HepG2 (cell line): ENCODE data around the gene DFFA. TPM values are rescaled to one million over a fixed set of nuclear protein-coding genes. Genes with fewer than 3 reads are reported as not detected.

Experiments used
- ARNT2 ChIP-seq: sonication (generic); formaldehyde crosslinking; IDR thresholded peaks from 2 replicates; pipeline ENCODE4 v1.8.0; 2022; ENCODE audit warnings: mild to moderate bottlenecking, low read depth, missing genetic modification reagents, moderate library complexity
- BCL6 ChIP-seq: IDR thresholded peaks from 2 replicates; pipeline ENCODE4 v1.6.1; 2016; ENCODE audit warnings: missing genetic modification reagents, missing compliant biosample characterization
- CEBPB ChIP-seq: IDR thresholded peaks from 2 replicates; pipeline ENCODE4 v1.6.1; 2011; ENCODE audit warnings: low read depth, low read length, improper control_type of control experiment, borderline replicate concordance
- CREB1 ChIP-seq, 2 experiments: fragments of 450-650 bp in 1 of 2; IDR thresholded peaks; 2 replicates each; pipeline ENCODE4 v1.6.1; 2016 to 2017; ENCODE audit warnings: control low read depth in 1 of 2, mild to moderate bottlenecking in 1 of 2, missing compliant biosample characterization in 1 of 2, missing genetic modification characterization in 1 of 2
- ELF4 ChIP-seq: sonication (generic); formaldehyde crosslinking; IDR thresholded peaks from 2 replicates; pipeline ENCODE4 v1.5.0; 2020; ENCODE audit warnings: missing genetic modification reagents, mild to moderate bottlenecking, moderate library complexity, borderline replicate concordance
- IRX3 ChIP-seq: sonication (generic); formaldehyde crosslinking; IDR thresholded peaks from 2 replicates; pipeline ENCODE4 v1.8.1; 2023; ENCODE audit warnings: mild to moderate bottlenecking, low read depth, missing genetic modification reagents, borderline replicate concordance
- JARID2 ChIP-seq: sonication (generic); formaldehyde crosslinking; IDR thresholded peaks from 2 replicates; pipeline ENCODE4 v1.8.1; 2023; ENCODE audit warnings: missing genetic modification reagents, inconsistent platforms; ENCODE audit not compliant: insufficient replicate concordance
- MXI1 ChIP-seq: IDR thresholded peaks from 3 replicates; pipeline ENCODE4 v1.6.1; 2012; ENCODE audit warnings: low read depth, low read length, inconsistent platforms, borderline replicate concordance
- PRDM4 ChIP-seq: sonication (generic); formaldehyde crosslinking; IDR thresholded peaks from 2 replicates; pipeline ENCODE4 v1.9.0; 2021; ENCODE audit warnings: missing genetic modification reagents, borderline replicate concordance
- SETDB1 ChIP-seq: sonication (generic); formaldehyde crosslinking; IDR thresholded peaks from 2 replicates; pipeline ENCODE4 v1.5.1; 2020; ENCODE audit warnings: missing genetic modification reagents, mild to moderate bottlenecking, borderline replicate concordance
- THAP9 ChIP-seq: sonication (generic); formaldehyde crosslinking; IDR thresholded peaks from 2 replicates; pipeline ENCODE4; 2020; ENCODE audit warnings: missing genetic modification reagents, mild to moderate bottlenecking, borderline replicate concordance
- TSC22D2 ChIP-seq: sonication (generic); formaldehyde crosslinking; IDR thresholded peaks from 2 replicates; pipeline ENCODE4 v1.5.1; 2020; ENCODE audit warnings: missing genetic modification reagents, mild to moderate bottlenecking, borderline replicate concordance
- ZBTB49 ChIP-seq: sonication (generic); formaldehyde crosslinking; IDR thresholded peaks from 2 replicates; pipeline ENCODE4 v1.4.0; 2020; ENCODE audit warnings: missing genetic modification reagents, borderline replicate concordance
- ZFP82 ChIP-seq: sonication (generic); formaldehyde crosslinking; IDR thresholded peaks from 2 replicates; pipeline ENCODE4 v1.5.1; 2020; ENCODE audit warnings: mild to moderate bottlenecking, missing genetic modification reagents, borderline replicate concordance
- ZNF354B ChIP-seq: sonication (generic); formaldehyde crosslinking; IDR thresholded peaks from 2 replicates; pipeline ENCODE4 v1.8.0; 2022; ENCODE audit warnings: mild to moderate bottlenecking, missing genetic modification reagents
- ZNF644 ChIP-seq: IDR thresholded peaks from 2 replicates; pipeline ENCODE4 v1.6.1; 2016; ENCODE audit warnings: low read depth
- ZNF773 ChIP-seq: sonication (generic); formaldehyde crosslinking; IDR thresholded peaks from 2 replicates; pipeline ENCODE4 v1.4.0; 2020; ENCODE audit warnings: missing genetic modification reagents, borderline replicate concordance
- ZNF879 ChIP-seq: sonication (generic); formaldehyde crosslinking; IDR thresholded peaks from 2 replicates; pipeline ENCODE4 v1.8.1; 2023; ENCODE audit warnings: missing genetic modification reagents
- polyA plus RNA-seq, 8 experiments: library from polyadenylated mRNA; depleted of rRNA in 3 of 8; stranded (reverse) in 7 of 8; unstranded in 1 of 8; fragments of >200 nt; fragmentation: Illumina TruSeq in 4 of 8; extraction: Trizol in 4 of 8; gene quantifications; 2 replicates each; pipeline versions ENCODE4 v1.2.1 to v1.2.3, GENCODE V29; 2011 to 2016; ENCODE audit warnings: low read depth in 4 of 8, missing spikeins in 1 of 8, mixed read lengths in 1 of 8; ENCODE audit not compliant: insufficient read depth in 1 of 8
- total RNA-seq, 5 experiments: library from RNA; depleted of rRNA; stranded (reverse); fragments of >200 nt; fragmentation: Illumina TruSeq; extraction: Trizol; gene quantifications; 2 replicates each; pipeline ENCODE4 v1.2.3, GENCODE V29; 2016; ENCODE audit warnings: low read depth in 1 of 5
- TF ChIP-seq, protein P1 (sequence below): sonication (generic); formaldehyde crosslinking; IDR thresholded peaks from 2 replicates; pipeline ENCODE4 v1.8.1; 2023; ENCODE audit warnings: mild to moderate bottlenecking, inconsistent platforms, moderate library complexity, missing genetic modification reagents, borderline replicate concordance
- TF ChIP-seq, protein P2 (sequence below): sonication (generic); formaldehyde crosslinking; IDR thresholded peaks from 2 replicates; pipeline ENCODE4 v1.8.1; 2023; ENCODE audit warnings: missing genetic modification reagents, mild to moderate bottlenecking, borderline replicate concordance

DFFA gene
- total and polyA plus RNA-seq, 2 of the 13 experiments (the other 11 are each of a cell fraction or from before 2014, with no cell fraction given), result 16.5 to 33.9 TPM

DNA sequence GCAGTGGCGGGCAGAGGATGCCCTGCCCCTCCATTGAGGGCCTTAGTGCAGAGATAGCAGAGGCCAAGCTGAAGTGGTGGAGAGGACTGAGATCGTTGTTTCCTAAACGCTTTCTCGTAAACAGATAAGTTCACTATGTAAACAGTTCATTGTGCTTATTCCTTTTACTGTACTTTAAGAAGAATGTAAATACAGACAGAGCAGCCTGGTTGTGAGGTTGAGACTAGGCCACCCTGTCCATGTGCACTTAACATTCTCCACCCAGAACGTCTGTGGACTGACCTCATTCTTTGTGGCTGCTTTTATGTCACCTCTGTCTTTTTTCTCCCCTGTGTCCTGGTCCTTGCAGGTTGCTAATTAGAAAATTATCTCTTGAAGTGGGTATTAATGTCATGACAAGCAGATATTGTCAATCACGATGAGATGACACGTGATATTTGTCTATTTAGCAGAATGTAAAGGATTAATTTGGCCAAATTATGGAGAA is 33.6 kb downstream of the DFFA start (continued):
- TF ChIP-seq THAP9 (CRISPR knock-in tag), result no peak
- no peak for TF ChIP-seq ARNT2 (CRISPR knock-in tag)
- no peak for TF ChIP-seq ZNF773
- TF ChIP-seq, protein P1, sequence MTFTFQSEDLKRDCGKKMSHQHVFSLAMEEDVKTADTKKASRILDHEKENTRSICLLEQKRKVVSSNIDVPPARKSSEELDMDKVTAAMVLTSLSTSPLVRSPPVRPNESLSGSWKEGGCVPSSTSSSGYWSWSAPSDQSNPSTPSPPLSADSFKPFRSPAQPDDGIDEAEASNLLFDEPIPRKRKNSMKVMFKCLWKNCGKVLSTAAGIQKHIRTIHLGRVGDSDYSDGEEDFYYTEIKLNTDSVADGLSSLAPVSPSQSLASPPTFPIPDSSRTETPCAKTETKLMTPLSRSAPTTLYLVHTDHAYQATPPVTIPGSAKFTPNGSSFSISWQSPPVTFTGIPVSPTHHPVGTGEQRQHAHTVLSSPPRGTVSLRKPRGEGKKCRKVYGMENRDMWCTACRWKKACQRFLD (CRISPR knock-in tag), result no peak
- TF ChIP-seq MXI1, result peak; percentile 42; the same call in 1 of the 3 replicates
- TF ChIP-seq PRDM4 (CRISPR knock-in tag), result no peak
- no peak for TF ChIP-seq ZFP82 (CRISPR knock-in tag)
- TF ChIP-seq, protein P2, sequence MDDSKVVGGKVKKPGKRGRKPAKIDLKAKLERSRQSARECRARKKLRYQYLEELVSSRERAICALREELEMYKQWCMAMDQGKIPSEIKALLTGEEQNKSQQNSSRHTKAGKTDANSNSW (CRISPR knock-in tag), result no peak
- TF ChIP-seq ZNF879 (CRISPR knock-in tag), result no peak
- no peak for TF ChIP-seq SETDB1
- no peak for TF ChIP-seq JARID2 (CRISPR knock-in tag)
- no peak for TF ChIP-seq CREB1 (IDR thresholded peaks at IDR 0.05)
- peak; percentile 32; the same call in 1 of the 2 replicates for TF ChIP-seq CREB1 (CRISPR knock-in tag; IDR thresholded peaks at IDR 0.05)
- no peak for TF ChIP-seq IRX3 (CRISPR knock-in tag)
- TF ChIP-seq ZNF644 (CRISPR knock-in tag), result no peak
- TF ChIP-seq ZBTB49 (CRISPR knock-in tag), result no peak
- no peak for TF ChIP-seq ELF4 (CRISPR knock-in tag)
- 0 out of 2 replicates have a peak, but pooled peaks have one; percentile 43 for TF ChIP-seq BCL6 (CRISPR knock-in tag)
- TF ChIP-seq TSC22D2 (CRISPR knock-in tag), result no peak
- no peak for TF ChIP-seq ZNF354B (CRISPR knock-in tag)
- TF ChIP-seq CEBPB, result no peak
